NOMO-1 treated with DMSO at 0.1 percent for 48 hours (cell line): ENCODE measurements around the gene PRMT7.

Experiments used
- DNase-seq: peaks from one replicate; lab custom pipeline; 2025; ENCODE audit not compliant: unreplicated experiment; lab: John Stamatoyannopoulos, UW

Gene PRMT7

GRCh38 chr16:68373528-68374245 lies 62.9 kb downstream of the PRMT7 start:
- no peak for DNase-seq

GRCh38 chr16:68374246-68374805 lies 63.5 kb downstream of the PRMT7 start:
- DNase-seq: no peak

- no peak for DNase-seq
These were observed 64.3 kb downstream of the PRMT7 start for GRCh38 chr16:68374961-68375660.

- no peak for DNase-seq
These were observed 65.2 kb downstream of the PRMT7 start for GRCh38 chr16:68375801-68376536.

- no peak for DNase-seq
These were observed 65.8 kb downstream of the PRMT7 start for GRCh38 chr16:68376590-68376989.

GRCh38 chr16:68377221-68377620 lies 66.4 kb downstream of the PRMT7 start:
- DNase-seq: no peak

GRCh38 chr16:68377667-68378393 lies 67.0 kb downstream of the PRMT7 start:
- no peak for DNase-seq

- DNase-seq: peak; percentile 48
These were observed 67.9 kb downstream of the PRMT7 start for GRCh38 chr16:68378436-68379415.

GRCh38 chr16:68379472-68380347 lies 68.9 kb downstream of the PRMT7 start:
- DNase-seq: no peak

GRCh38 chr16:68380348-68380670 lies 69.5 kb downstream of the PRMT7 start:
- DNase-seq: no peak

GRCh38 chr16:68380676-68381362 lies 70.0 kb downstream of the PRMT7 start:
- no peak for DNase-seq

- DNase-seq: no peak
These were observed 70.5 kb downstream of the PRMT7 start for GRCh38 chr16:68381363-68381724.

GRCh38 chr16:68382296-68382718 lies 71.5 kb downstream of the PRMT7 start:
- no peak for DNase-seq

- no peak for DNase-seq
These were observed 73.0 kb downstream of the PRMT7 start for GRCh38 chr16:68383858-68384257.

GRCh38 chr16:68384288-68385161 lies 73.7 kb downstream of the PRMT7 start:
- peak; percentile 56 for DNase-seq

GRCh38 chr16:68385371-68385770 lies 74.6 kb downstream of the PRMT7 start:
- peak; percentile 30 for DNase-seq

- DNase-seq: no peak
These were observed 75.8 kb downstream of the PRMT7 start for GRCh38 chr16:68386628-68387027.
